Activated naive CD8-positive, alpha-beta T cell treated with anti-CD3 and anti-CD28 coated beads for 36 hours (primary cell): ENCODE results near the gene TMEM131L. TPM values are rescaled to one million over a fixed set of nuclear protein-coding genes. Genes with fewer than 3 reads are reported as not detected.
A peak's percentile ranks its signal among the peaks of the same experiment; 100 is the strongest.

Experiments used
- DNase-seq: peaks from one replicate; pipeline ENCODE4 v3.0.0; 2021
- H3K27ac Mint-ChIP-seq: one replicate; pipeline ENCODE4 v1.8.0; 2022; ENCODE audit warnings: mild to moderate bottlenecking, moderate library complexity, mixed read lengths
- H3K27me3 Mint-ChIP-seq: one replicate; pipeline ENCODE4 v1.8.0; 2022; ENCODE audit warnings: mild to moderate bottlenecking, mixed read lengths
- H3K36me3 Mint-ChIP-seq: one replicate; pipeline ENCODE4 v1.8.0; 2021; ENCODE audit warnings: mild to moderate bottlenecking, mixed read lengths
- H3K4me1 Mint-ChIP-seq: one replicate; pipeline ENCODE4 v1.8.0; 2021; ENCODE audit warnings: mixed read lengths
- H3K4me3 Mint-ChIP-seq: one replicate; pipeline ENCODE4 v1.8.0; 2022; ENCODE audit warnings: mild to moderate bottlenecking, moderate library complexity, mixed read lengths
- H3K9me3 Mint-ChIP-seq: one replicate; pipeline ENCODE4 v1.8.0; 2022; ENCODE audit warnings: mixed read lengths
- total RNA-seq, 2 experiments: library from RNA; stranded (reverse); gene quantifications; one replicate each; pipeline ENCODE4 v1.2.3, GENCODE V29; 2021

The TMEM131L gene
- total RNA-seq, 2 experiments from 2014 or later = 45.4 to 48.1 TPM

DNA sequence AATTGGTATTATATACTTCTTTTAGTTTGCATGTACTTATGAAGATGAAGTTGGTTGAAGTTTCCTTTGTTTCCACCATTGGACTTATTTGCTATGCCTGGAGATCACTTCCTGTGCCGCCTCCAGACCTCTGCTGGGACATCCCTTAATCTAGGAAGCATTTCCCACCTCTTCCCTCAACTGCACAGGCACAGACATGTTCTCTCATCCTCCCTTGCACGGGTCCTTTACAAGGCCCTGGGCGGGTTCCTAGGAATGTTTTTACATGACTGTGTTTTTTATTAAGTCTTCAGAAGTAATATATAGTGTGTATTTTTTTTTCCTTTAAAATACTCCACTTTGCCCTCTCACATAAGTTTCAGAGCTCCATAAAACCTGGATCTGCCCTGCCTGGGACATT is 51.0 kb downstream of the TMEM131L start:
- Mint-ChIP-seq H3K27ac (peak overlapping the region; percentile 3), H3K4me1 (peaks cover 74% of the 10 kb centered on the region), H3K27me3 (no peaks in the 10 kb centered on the region), H3K36me3 (peaks cover 59% of the 10 kb centered on the region), H3K4me3 (no peak overlapping the region), H3K9me3 (no peaks in the 10 kb centered on the region)
- DNase-seq = no peak

DNA sequence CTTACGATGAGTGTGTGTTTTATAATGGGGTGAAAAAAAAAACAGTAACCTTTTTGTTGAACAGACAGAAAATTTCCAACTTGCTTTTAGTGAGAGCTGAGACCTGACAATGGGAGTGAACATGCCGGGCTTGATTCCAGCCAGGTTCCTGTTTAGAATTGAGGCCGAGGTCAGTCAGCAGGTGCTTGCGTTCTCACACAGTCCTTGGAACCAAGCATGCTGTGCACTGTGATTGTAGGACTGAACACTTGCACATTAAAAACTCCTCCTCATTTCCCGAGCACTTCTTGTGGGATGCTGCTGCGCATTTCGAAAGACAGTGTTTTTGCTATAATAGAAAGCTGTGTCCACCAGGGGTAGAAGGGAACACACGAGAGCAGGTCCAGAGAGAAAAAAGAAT is 51.8 kb downstream of the TMEM131L start:
- Mint-ChIP-seq H3K27me3 (no peaks in the 10 kb centered on the region), H3K27ac (peak overlapping the region; percentile 85), H3K9me3 (no peaks in the 10 kb centered on the region), H3K4me1 (peaks cover 74% of the 10 kb centered on the region), H3K36me3 (peaks cover 58% of the 10 kb centered on the region), H3K4me3 (peak overlapping the region; percentile 30)
- DNase-seq = no peak

DNA sequence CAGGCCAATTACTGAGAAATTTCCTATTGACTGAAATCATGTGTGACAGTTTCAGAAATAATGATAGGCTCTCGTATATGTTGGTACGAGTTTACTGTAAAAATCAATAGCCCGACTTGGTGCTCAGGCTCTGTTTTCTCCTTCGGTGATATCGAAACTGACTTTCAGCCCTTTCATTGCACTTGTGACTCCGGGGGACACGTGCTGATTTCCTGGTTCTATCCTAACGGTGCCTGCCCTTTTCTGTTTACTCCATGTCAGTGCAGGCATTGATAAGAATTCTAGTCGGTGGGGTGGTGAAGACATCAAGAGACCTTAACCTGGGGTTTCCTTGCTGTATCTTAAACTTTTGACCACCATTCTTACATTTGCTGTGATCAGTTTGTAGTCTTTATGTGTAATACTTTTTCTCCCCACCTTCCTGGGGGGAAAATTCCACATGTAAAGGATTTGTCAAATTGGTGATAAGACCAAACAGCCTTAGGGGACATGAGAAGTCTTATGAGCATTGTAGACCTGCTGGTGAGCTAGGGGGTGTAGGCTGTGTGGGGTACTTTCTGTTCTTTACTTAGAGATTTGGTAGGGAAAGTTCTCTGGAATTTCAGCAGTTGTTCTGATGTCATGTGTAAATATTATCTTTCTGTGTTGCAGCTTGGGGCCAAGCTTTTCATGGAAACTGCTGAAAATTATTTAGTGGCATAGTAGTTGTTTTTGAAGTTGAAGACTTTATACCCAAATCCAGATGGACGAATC is 52.7 kb downstream of the TMEM131L start:
- peak overlapping the region; percentile 85 for H3K27ac Mint-ChIP-seq
- H3K27me3 Mint-ChIP-seq = no peaks in the 10 kb centered on the region
- no peaks in the 10 kb centered on the region for H3K9me3 Mint-ChIP-seq
- peak overlapping the region; percentile 30 for H3K4me3 Mint-ChIP-seq
- peaks cover 76% of the 10 kb centered on the region for H3K4me1 Mint-ChIP-seq
- DNase-seq = no peak
- peaks cover 59% of the 10 kb centered on the region for H3K36me3 Mint-ChIP-seq

GRCh38 chr4:153519687-153520086 is 53.5 kb downstream of the TMEM131L start:
- peaks cover 66% of the 10 kb centered on the region for H3K36me3 Mint-ChIP-seq
- DNase-seq = no peak
- H3K9me3 Mint-ChIP-seq = no peaks in the 10 kb centered on the region
- H3K4me3 Mint-ChIP-seq = no peak overlapping the region
- peaks cover 78% of the 10 kb centered on the region for H3K4me1 Mint-ChIP-seq
- H3K27ac Mint-ChIP-seq = peak overlapping the region; percentile 85
- no peaks in the 10 kb centered on the region for H3K27me3 Mint-ChIP-seq

DNA sequence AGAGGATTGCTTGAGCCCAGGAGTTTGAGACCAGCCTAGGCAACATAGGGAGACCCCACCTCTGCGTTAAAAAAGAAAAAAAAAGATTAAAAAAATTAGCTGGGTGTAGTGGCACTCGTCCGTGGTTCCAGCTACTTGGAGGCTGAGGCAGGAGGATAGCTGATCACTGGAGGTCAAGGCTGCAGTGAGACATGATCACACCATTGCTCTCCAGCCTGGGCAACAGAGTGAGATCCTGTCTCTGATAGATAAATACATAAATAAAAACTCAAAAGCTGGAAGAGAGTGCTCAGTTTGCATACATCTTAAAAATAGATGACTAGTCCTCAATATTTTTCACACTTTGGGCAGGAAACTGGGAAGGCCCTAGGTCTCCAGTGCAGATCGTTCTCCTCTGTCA is 54.1 kb downstream of the TMEM131L start:
- H3K4me1 Mint-ChIP-seq = peaks cover 80% of the 10 kb centered on the region
- no peaks in the 10 kb centered on the region for H3K9me3 Mint-ChIP-seq
- H3K4me3 Mint-ChIP-seq = peak overlapping the region; percentile 30
- H3K36me3 Mint-ChIP-seq = peaks cover 66% of the 10 kb centered on the region
- H3K27ac Mint-ChIP-seq = peak overlapping the region; percentile 98
- no peaks in the 10 kb centered on the region for H3K27me3 Mint-ChIP-seq
- DNase-seq = no peak

DNA sequence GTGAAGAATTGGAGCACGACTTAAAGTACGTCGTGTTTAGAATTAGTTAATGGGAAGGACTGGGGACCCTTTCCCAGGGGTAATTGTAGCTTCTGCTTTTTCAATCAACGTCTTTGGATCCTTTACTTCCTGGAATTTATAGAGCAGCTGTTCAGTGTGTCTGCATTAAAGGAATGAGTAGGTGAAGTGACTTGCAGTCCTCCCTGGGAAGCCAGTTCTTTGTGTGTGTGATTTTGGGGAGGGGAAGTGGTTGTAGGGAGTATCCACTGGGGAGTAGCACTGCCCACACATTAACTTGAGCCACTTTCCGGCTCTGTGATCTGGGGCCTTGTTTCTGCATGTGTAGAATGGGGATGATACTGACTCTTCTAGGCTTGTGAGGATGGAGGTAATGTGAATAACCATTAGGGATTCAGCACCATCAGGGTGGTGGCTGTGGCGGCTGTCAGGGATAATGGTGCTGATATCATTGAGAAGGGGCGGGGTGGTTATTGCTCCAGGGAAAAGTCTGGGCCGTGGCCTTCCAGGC is 54.7 kb downstream of the TMEM131L start:
- Mint-ChIP-seq H3K4me3 (peak overlapping the region; percentile 33), H3K4me1 (peaks cover 84% of the 10 kb centered on the region), H3K27me3 (no peaks in the 10 kb centered on the region), H3K27ac (peak overlapping the region; percentile 98), H3K9me3 (no peaks in the 10 kb centered on the region), H3K36me3 (peaks cover 65% of the 10 kb centered on the region)
- DNase-seq = no peak

- Mint-ChIP-seq H3K36me3 (peaks cover 68% of the 10 kb centered on the region), H3K27ac (peak overlapping the region; percentile 98), H3K4me3 (peak overlapping the region; percentile 76), H3K4me1 (peaks cover 88% of the 10 kb centered on the region), H3K9me3 (peaks cover 4% of the 10 kb centered on the region), H3K27me3 (no peaks in the 10 kb centered on the region)
- DNase-seq = no peak
Measured at GRCh38 chr4:153521478-153521877, 55.3 kb downstream of the TMEM131L start.

GRCh38 chr4:153521999-153522801 is 56.0 kb downstream of the TMEM131L start:
- no peaks in the 10 kb centered on the region for H3K27me3 Mint-ChIP-seq
- H3K36me3 Mint-ChIP-seq = peaks cover 72% of the 10 kb centered on the region
- peak overlapping the region; percentile 98 for H3K27ac Mint-ChIP-seq
- peaks cover 94% of the 10 kb centered on the region for H3K4me1 Mint-ChIP-seq
- H3K4me3 Mint-ChIP-seq = peak overlapping the region; percentile 76
- H3K9me3 Mint-ChIP-seq = peaks cover 4% of the 10 kb centered on the region
- peak; percentile 80 for DNase-seq

DNA sequence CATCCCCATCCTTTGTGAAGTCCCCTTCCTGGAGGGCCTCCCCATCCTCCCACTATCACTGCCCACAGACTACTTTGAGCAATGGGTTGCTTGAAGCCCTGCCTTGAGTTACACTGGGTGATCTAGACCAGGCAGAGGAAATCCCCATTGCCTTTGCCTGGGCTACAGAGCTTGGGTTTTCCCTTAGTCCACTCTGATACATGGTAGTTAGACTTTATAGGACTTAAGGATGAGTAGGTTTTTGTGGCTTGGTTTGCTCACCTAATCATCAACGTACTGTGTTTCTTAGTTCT is 56.6 kb downstream of the TMEM131L start:
- H3K36me3 Mint-ChIP-seq = peaks cover 74% of the 10 kb centered on the region

GRCh38 chr4:153523164-153523796 is 57.1 kb downstream of the TMEM131L start:
- no peaks in the 10 kb centered on the region for H3K27me3 Mint-ChIP-seq
- peak overlapping the region; percentile 76 for H3K4me3 Mint-ChIP-seq
- H3K36me3 Mint-ChIP-seq = peaks cover 73% of the 10 kb centered on the region
- H3K27ac Mint-ChIP-seq = peak overlapping the region; percentile 98
- peaks cover 94% of the 10 kb centered on the region for H3K4me1 Mint-ChIP-seq
- no peak for DNase-seq
- peaks cover 4% of the 10 kb centered on the region for H3K9me3 Mint-ChIP-seq

More for the DNA sequence above, 56.6 kb downstream of the TMEM131L start:
- H3K27me3 Mint-ChIP-seq = no peaks in the 10 kb centered on the region
- H3K4me1 Mint-ChIP-seq = peaks cover 94% of the 10 kb centered on the region
- H3K4me3 Mint-ChIP-seq = peak overlapping the region; percentile 76
- DNase-seq = peak; percentile 68
- peak overlapping the region; percentile 98 for H3K27ac Mint-ChIP-seq
- H3K9me3 Mint-ChIP-seq = peaks cover 4% of the 10 kb centered on the region

- no peak for DNase-seq
- Mint-ChIP-seq H3K36me3 (peaks cover 68% of the 10 kb centered on the region), H3K4me1 (peaks cover 95% of the 10 kb centered on the region), H3K27ac (peak overlapping the region; percentile 98), H3K27me3 (no peaks in the 10 kb centered on the region), H3K9me3 (peaks cover 4% of the 10 kb centered on the region), H3K4me3 (peak overlapping the region; percentile 76)
Measured at GRCh38 chr4:153523941-153524386, 57.8 kb downstream of the TMEM131L start.

DNA sequence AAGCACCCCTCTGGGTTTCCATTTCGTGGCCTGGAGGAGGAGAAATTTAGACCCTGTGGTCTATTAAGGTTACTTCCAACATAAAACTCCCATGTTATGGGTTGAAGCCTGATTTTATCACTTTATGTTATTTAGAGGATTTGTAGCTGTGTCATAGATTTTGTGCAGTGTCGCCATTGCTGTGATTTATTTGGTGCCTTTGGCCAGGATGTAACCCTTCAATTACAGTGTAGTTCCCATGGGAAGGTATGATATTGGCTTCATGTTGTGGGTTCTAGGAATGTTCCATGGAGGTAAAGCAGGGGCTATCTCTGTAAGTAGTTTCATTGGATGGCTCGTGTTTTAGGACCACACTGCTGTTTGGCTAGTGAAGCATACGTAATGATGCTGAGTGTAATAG is 58.5 kb downstream of the TMEM131L start:
- Mint-ChIP-seq H3K9me3 (peaks cover 4% of the 10 kb centered on the region), H3K36me3 (peaks cover 61% of the 10 kb centered on the region), H3K4me3 (peak overlapping the region; percentile 5), H3K27me3 (no peaks in the 10 kb centered on the region), H3K27ac (peak overlapping the region; percentile 98), H3K4me1 (peaks cover 95% of the 10 kb centered on the region)
- no peak for DNase-seq

DNA sequence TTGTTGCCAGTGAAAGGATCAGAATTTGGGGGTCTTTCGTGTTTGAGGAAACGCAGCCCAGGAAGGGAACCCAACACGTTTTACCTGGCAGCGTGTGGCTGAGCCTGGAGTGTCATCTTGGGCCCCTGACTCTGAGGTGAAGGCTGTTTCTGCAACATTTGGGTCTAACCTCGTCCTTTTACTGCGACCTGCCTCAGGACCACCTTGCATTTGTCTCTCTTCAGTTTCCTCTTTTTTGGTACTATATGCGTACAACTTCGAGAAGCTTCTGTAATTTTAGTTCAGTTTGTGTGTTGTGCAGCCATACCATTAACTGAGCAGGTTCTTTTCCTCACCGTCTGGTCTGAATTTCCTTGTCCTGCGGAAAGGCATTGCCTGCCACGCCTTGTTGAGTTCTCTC is 61.5 kb downstream of the TMEM131L start:
- peak overlapping the region; percentile 47 for H3K4me3 Mint-ChIP-seq
- peaks cover 93% of the 10 kb centered on the region for H3K4me1 Mint-ChIP-seq
- no peaks in the 10 kb centered on the region for H3K27me3 Mint-ChIP-seq
- H3K36me3 Mint-ChIP-seq = peaks cover 46% of the 10 kb centered on the region
- no peak for DNase-seq
- H3K9me3 Mint-ChIP-seq = peaks cover 4% of the 10 kb centered on the region
- peak overlapping the region; percentile 99 for H3K27ac Mint-ChIP-seq

GRCh38 chr4:153528705-153529485 is 62.7 kb downstream of the TMEM131L start:
- Mint-ChIP-seq H3K9me3 (peaks cover 4% of the 10 kb centered on the region), H3K27ac (peak overlapping the region; percentile 99), H3K27me3 (no peaks in the 10 kb centered on the region), H3K4me1 (peaks cover 88% of the 10 kb centered on the region), H3K36me3 (peaks cover 47% of the 10 kb centered on the region), H3K4me3 (peak overlapping the region; percentile 63)
- DNase-seq = peak; percentile 22
